ENCODE results near the gene RBM8A.

- TF ChIP-seq CTCF (IDR thresholded peaks at IDR 0.05) (no peak), EZH2 (IDR thresholded peaks at IDR 0.05; ENCODE audit: borderline replicate concordance, insufficient read depth, low read depth, low read length, poor library complexity, severe bottlenecking) (no peak)
Measured at GRCh38 chr1:145887631-145888030, 39.7 kb downstream of the RBM8A start.
